ENCODE measurements around the gene GJA5.

Gene GJA5

GRCh38 chr1:147781056-147781471 lies 20.7 kb upstream of the GJA5 start:
- ChIA-PET CTCF (no interaction called here), POLR2A (no interaction called here)
- DNase-seq (ENCODE audit: extremely low spot score) = no peak
- TF ChIP-seq ELF4 (IDR thresholded peaks at IDR 0.05) (no peak), PKNOX1 (IDR thresholded peaks at IDR 0.05) (no peak), FOXA1 (IDR thresholded peaks at IDR 0.05) (no peak), ZNF384 (IDR thresholded peaks at IDR 0.05) (no peak)

GRCh38 chr1:147777694-147778093 lies 17.3 kb upstream of the GJA5 start:
- no peak for DNase-seq (ENCODE audit: extremely low spot score)
- no peak for TF ChIP-seq L3MBTL2 (conservative IDR thresholded peaks at IDR 0.05)
- TF ChIP-seq PKNOX1 (IDR thresholded peaks at IDR 0.05) = no peak
- no peak for TF ChIP-seq FOXM1 (IDR thresholded peaks at IDR 0.05; ENCODE audit: borderline replicate concordance)
- no peak for TF ChIP-seq ELF4 (IDR thresholded peaks at IDR 0.05)
- TF ChIP-seq FOXA1 (IDR thresholded peaks at IDR 0.05) = no peak
- no peak for TF ChIP-seq SUZ12 (IDR thresholded peaks at IDR 0.05)
- ChIA-PET CTCF (no interaction called here), POLR2A (no interaction called here)

- POLR2A ChIA-PET = no interaction called here
- CTCF ChIA-PET = no interaction called here
- no peak for DNase-seq (ENCODE audit: extremely low spot score)
- no peak for TF ChIP-seq TARDBP (IDR thresholded peaks at IDR 0.05)
- no peak for TF ChIP-seq SP1 (IDR thresholded peaks at IDR 0.05)
- no peak for TF ChIP-seq ZNF384 (IDR thresholded peaks at IDR 0.05)
- no peak for TF ChIP-seq FOXM1 (IDR thresholded peaks at IDR 0.05; ENCODE audit: borderline replicate concordance)
- no peak for TF ChIP-seq L3MBTL2 (conservative IDR thresholded peaks at IDR 0.05)
- no peak for TF ChIP-seq FOXA1 (IDR thresholded peaks at IDR 0.05)
- TF ChIP-seq HDGF (IDR thresholded peaks at IDR 0.05; ENCODE audit: borderline replicate concordance) = no peak
- TF ChIP-seq PKNOX1 (IDR thresholded peaks at IDR 0.05) = no peak
- no peak for TF ChIP-seq SUZ12 (IDR thresholded peaks at IDR 0.05)
- no peak for TF ChIP-seq BHLHE40 (IDR thresholded peaks at IDR 0.05; ENCODE audit: borderline replicate concordance)
These were observed 12.9 kb upstream of the GJA5 start for GRCh38 chr1:147773215-147773715.

GRCh38 chr1:147772570-147772969 lies 12.2 kb upstream of the GJA5 start:
- POLR2A ChIA-PET = no interaction called here
- DNase-seq (ENCODE audit: extremely low spot score) = no peak
- CTCF ChIA-PET = no interaction called here
- TF ChIP-seq SUZ12 (IDR thresholded peaks at IDR 0.05) (no peak), ZNF384 (IDR thresholded peaks at IDR 0.05) (peak; percentile 41; the same call in 1 of the 2 replicates)

- DNase-seq (ENCODE audit: extremely low spot score) = peak; percentile 37
These were observed 11.1 kb upstream of the GJA5 start for GRCh38 chr1:147771226-147772125.

GRCh38 chr1:147769106-147769505 lies 8.7 kb upstream of the GJA5 start:
- ChIA-PET POLR2A (no interaction called here), CTCF (no interaction called here)
- TF ChIP-seq HDGF (IDR thresholded peaks at IDR 0.05; ENCODE audit: borderline replicate concordance) (no peak), LEF1 (IDR thresholded peaks at IDR 0.05; ENCODE audit: borderline replicate concordance) (no peak), ELF4 (IDR thresholded peaks at IDR 0.05) (no peak), BHLHE40 (IDR thresholded peaks at IDR 0.05; ENCODE audit: borderline replicate concordance) (no peak), PKNOX1 (IDR thresholded peaks at IDR 0.05) (no peak), L3MBTL2 (conservative IDR thresholded peaks at IDR 0.05) (no peak), NFRKB (IDR thresholded peaks at IDR 0.05) (no peak), SP1 (IDR thresholded peaks at IDR 0.05) (no peak), TARDBP (IDR thresholded peaks at IDR 0.05) (no peak), SUZ12 (IDR thresholded peaks at IDR 0.05) (no peak), FOXA1 (IDR thresholded peaks at IDR 0.05) (no peak), ARNT (IDR thresholded peaks at IDR 0.05) (no peak), CTBP1 (IDR thresholded peaks at IDR 0.05; ENCODE audit: borderline replicate concordance) (no peak), ZNF384 (IDR thresholded peaks at IDR 0.05) (no peak), FOXK2 (IDR thresholded peaks at IDR 0.05) (no peak), FOXM1 (IDR thresholded peaks at IDR 0.05; ENCODE audit: borderline replicate concordance) (no peak)
- DNase-seq (ENCODE audit: extremely low spot score) = no peak

More at GRCh38 chr1:147771226-147772125, 11.1 kb upstream of the GJA5 start:
- ChIA-PET POLR2A (no interaction called here), CTCF (no interaction called here)
- TF ChIP-seq CTBP1 (IDR thresholded peaks at IDR 0.05; ENCODE audit: borderline replicate concordance) (no peak), NFRKB (IDR thresholded peaks at IDR 0.05) (no peak), TARDBP (IDR thresholded peaks at IDR 0.05) (no peak), PKNOX1 (IDR thresholded peaks at IDR 0.05) (peak; percentile 35; the same call in 1 of the 2 replicates), LEF1 (IDR thresholded peaks at IDR 0.05; ENCODE audit: borderline replicate concordance) (no peak), SUZ12 (IDR thresholded peaks at IDR 0.05) (no peak), BHLHE40 (IDR thresholded peaks at IDR 0.05; ENCODE audit: borderline replicate concordance) (no peak)

All from HEK293T (cell line).